HCT116 (cell line): Measurements from ENCODE around the gene NPDC1. TPM values are rescaled to one million over a fixed set of nuclear protein-coding genes. Genes with fewer than 3 reads are reported as not detected.

Experiments used
- ATAC-seq: fragments of 200-7000 bp; cut with Tn5 transposase; 2 replicates; pipeline ENCODE4 v1.9.1; 2020; ENCODE audit warnings: mild to moderate bottlenecking, moderate library complexity
- BruUV-seq: library from RNA; stranded (reverse); fragments of 400-500 nt; replicated peaks from 2 replicates; lab custom pipeline; 2021; lab: Mats Ljungman, UMichigan
- CTCF ChIA-PET: fragments of 300-600 bp; sonication (Branson Sonifier 250); formaldehyde crosslinking; loops from one replicate; lab custom pipeline; 2021; ENCODE audit warnings: antibody characterized with exemption; lab: Charles Lee
- POLR2A ChIA-PET: fragments of 300-600, 350-600 bp; sonication (Branson Sonifier 250); formaldehyde crosslinking; loops from one replicate; lab custom pipeline; 2021; ENCODE audit warnings: antibody characterized with exemption; lab: Charles Lee
- RAD21 ChIA-PET, 2 experiments: fragments of 300-600 bp; sonication (Branson Sonifier 250); formaldehyde crosslinking; loops; one replicate each; lab custom pipeline; 2023; ENCODE audit warnings: low total read pairs in 2 of 2; ENCODE audit not compliant: uncharacterized antibody in 2 of 2, unreplicated experiment in 2 of 2, low non-redundant PET in 1 of 2; lab: Charles Lee
- DNase-seq: peaks from one replicate; pipeline ENCODE4 v3.0.0-alpha.2; 2010; ENCODE audit warnings: low read depth, low spot score
- H2AFZ ChIP-seq: fragments of 200-600 bp; shearing (Covaris generic), sonication (generic); 2 replicates; pipeline ENCODE4 v1.6.1; 2017; ENCODE audit warnings: low read depth, mixed run types, mixed read lengths, antibody characterized with exemption, low read length; ENCODE audit not compliant: poor library complexity, severe bottlenecking
- H3K27ac ChIP-seq: 2 replicates; pipeline ENCODE4 v1.5.1; 2012; ENCODE audit warnings: low read depth, low read length
- H3K27me3 ChIP-seq: fragments of 200-600 bp; sonication (generic); 2 replicates; pipeline ENCODE4 v1.6.1; 2016; ENCODE audit warnings: mixed run types, low read length, mixed read lengths; ENCODE audit not compliant: insufficient read depth
- H3K36me3 ChIP-seq, 2 experiments: fragments of 200-500 bp in 1 of 2; fragments of 200-600 bp in 1 of 2; sonication (Bioruptor generic) in 1 of 2; sonication (generic) in 1 of 2; 2 replicates each; pipeline versions ENCODE4 v1.5.1 to v1.6.1; 2014 to 2016; ENCODE audit warnings: low read length in 2 of 2, inconsistent platforms in 1 of 2, mixed read lengths in 1 of 2, mixed run types in 1 of 2; ENCODE audit not compliant: insufficient read depth in 2 of 2, control insufficient read depth in 1 of 2
- H3K4me1 ChIP-seq, 2 experiments: fragments of 200-600 bp in 1 of 2; sonication (generic) in 1 of 2; 2 replicates each; pipeline versions ENCODE4 v1.5.1 to v1.6.1; 2012 to 2017; ENCODE audit warnings: low read length in 2 of 2, inconsistent platforms in 1 of 2, mild to moderate bottlenecking in 1 of 2, mixed read lengths in 1 of 2, mixed run types in 1 of 2, moderate library complexity in 1 of 2; ENCODE audit not compliant: insufficient read depth in 2 of 2, control insufficient read depth in 1 of 2
- H3K4me2 ChIP-seq: fragments of 200-600 bp; sonication (generic); 2 replicates; pipeline ENCODE4 v1.6.1; 2017; ENCODE audit warnings: mixed run types, low read length, mixed read lengths
- H3K4me3 ChIP-seq, 2 experiments: fragments of 200-600 bp in 1 of 2; sonication (generic) in 1 of 2; replicated peaks in 1 of 2; 2 replicates each; pipeline ENCODE4 v1.5.1; 2011 to 2016; ENCODE audit warnings: low read length in 2 of 2, control low read depth in 1 of 2, low read depth in 1 of 2, mild to moderate bottlenecking in 1 of 2, mixed read lengths in 1 of 2, mixed run types in 1 of 2
- H3K79me2 ChIP-seq: fragments of 200-600 bp; sonication (generic); 2 replicates; pipeline ENCODE4 v1.6.1; 2017; ENCODE audit warnings: mild to moderate bottlenecking, mixed run types, low read length, moderate library complexity, mixed read lengths; ENCODE audit not compliant: insufficient read depth
- H3K9ac ChIP-seq: fragments of 200-600 bp; sonication (generic); 2 replicates; pipeline ENCODE4 v1.6.1; 2016; ENCODE audit warnings: low read length, mixed read lengths
- H3K9me2 ChIP-seq: fragments of 200-600 bp; sonication (generic), shearing (Covaris generic); 2 replicates; pipeline ENCODE4 v1.6.1; 2017; ENCODE audit warnings: mixed run types, mild to moderate bottlenecking, moderate library complexity; ENCODE audit not compliant: insufficient read depth
- H3K9me3 ChIP-seq, 2 experiments: fragments of 200-500 bp in 1 of 2; fragments of 200-600 bp in 1 of 2; sonication (Bioruptor generic) in 1 of 2; sonication (generic) in 1 of 2; 2 replicates each; pipeline ENCODE4 v1.6.1; 2014 to 2017; ENCODE audit warnings: low read length in 2 of 2, mixed read lengths in 2 of 2, inconsistent platforms in 1 of 2, low read depth in 1 of 2, mild to moderate bottlenecking in 1 of 2, mixed run types in 1 of 2, moderate library complexity in 1 of 2; ENCODE audit not compliant: control insufficient read depth in 1 of 2, insufficient read depth in 1 of 2
- H4K20me1 ChIP-seq: fragments of 200-600 bp; sonication (generic), shearing (Covaris generic); 2 replicates; pipeline ENCODE4 v1.6.1; 2017; ENCODE audit warnings: mixed run types, mild to moderate bottlenecking, moderate library complexity; ENCODE audit not compliant: insufficient read depth
- CEBPB ChIP-seq: IDR thresholded peaks from 2 replicates; pipeline ENCODE4 v1.6.1; 2012; ENCODE audit warnings: low read depth
- EGR1 ChIP-seq: IDR thresholded peaks from 2 replicates; pipeline ENCODE4 v1.6.1; 2012; ENCODE audit warnings: low read depth
- EZH2 ChIP-seq: fragments of 200-600 bp; sonication (generic); IDR thresholded peaks from 2 replicates; pipeline ENCODE4 v1.6.1; 2017; ENCODE audit warnings: antibody characterized with exemption, mixed run types
- FOSL1 ChIP-seq: IDR thresholded peaks from 2 replicates; pipeline ENCODE4 v1.6.1; 2012; ENCODE audit warnings: low read depth
- TCF7L2 ChIP-seq: IDR thresholded peaks from 2 replicates; pipeline ENCODE4 v1.7.0; 2011; ENCODE audit warnings: borderline replicate concordance, inconsistent platforms; ENCODE audit not compliant: insufficient read depth, insufficient read length; ENCODE audit errors: extremely low read depth
- ZNF274 ChIP-seq: fragments of 200-500 bp; sonication (Bioruptor generic); IDR thresholded peaks from 2 replicates; pipeline ENCODE4 v1.6.1; 2014; ENCODE audit warnings: mild to moderate bottlenecking, low read depth, low read length, inconsistent platforms
- intact Hi-C: fragments of 100-400 bp; cut with micrococcal nuclease; formaldehyde crosslinking; loops from 2 replicates; pipeline ENCODE4 v1.10.0; 2022
- total RNA-seq: library from RNA; stranded (reverse); gene quantifications from one replicate; pipeline ENCODE4 v1.2.1, GENCODE V29; 2021; ENCODE audit not compliant: unreplicated experiment
- TF ChIP-seq, protein P1 (sequence below): IDR thresholded peaks from 2 replicates; pipeline ENCODE4 v1.6.1; 2012
- TF ChIP-seq, protein P2 (sequence below): IDR thresholded peaks from 2 replicates; pipeline ENCODE4 v1.6.1; 2012
- TF ChIP-seq, protein P3 (sequence below): IDR thresholded peaks from 2 replicates; pipeline ENCODE4 v1.6.1; 2012; ENCODE audit warnings: low read depth
- TF ChIP-seq, protein P4 (sequence below): IDR thresholded peaks from 2 replicates; pipeline ENCODE4 v1.6.1; 2011; ENCODE audit warnings: mild to moderate bottlenecking, low read length, moderate library complexity; ENCODE audit not compliant: insufficient replicate concordance; ENCODE audit errors: extremely low read depth
- TF ChIP-seq, protein P5 (sequence below), 3 experiments: fragments of 200-600 bp in 1 of 3; sonication (generic) in 1 of 3; IDR thresholded peaks in 2 of 3; conservative IDR thresholded peaks in 1 of 3; 2 replicates each; pipeline ENCODE4 v1.5.1; 2012 to 2017; ENCODE audit warnings: low read depth in 2 of 3, low read length in 2 of 3, antibody characterized with exemption in 1 of 3, borderline replicate concordance in 1 of 3, control low read depth in 1 of 3, mild to moderate bottlenecking in 1 of 3, mixed read lengths in 1 of 3, mixed run types in 1 of 3, moderate library complexity in 1 of 3; ENCODE audit not compliant: insufficient read depth in 1 of 3

The NPDC1 gene
- total RNA-seq, 1 experiment from 2014 or later = 98.8 TPM

DNA sequence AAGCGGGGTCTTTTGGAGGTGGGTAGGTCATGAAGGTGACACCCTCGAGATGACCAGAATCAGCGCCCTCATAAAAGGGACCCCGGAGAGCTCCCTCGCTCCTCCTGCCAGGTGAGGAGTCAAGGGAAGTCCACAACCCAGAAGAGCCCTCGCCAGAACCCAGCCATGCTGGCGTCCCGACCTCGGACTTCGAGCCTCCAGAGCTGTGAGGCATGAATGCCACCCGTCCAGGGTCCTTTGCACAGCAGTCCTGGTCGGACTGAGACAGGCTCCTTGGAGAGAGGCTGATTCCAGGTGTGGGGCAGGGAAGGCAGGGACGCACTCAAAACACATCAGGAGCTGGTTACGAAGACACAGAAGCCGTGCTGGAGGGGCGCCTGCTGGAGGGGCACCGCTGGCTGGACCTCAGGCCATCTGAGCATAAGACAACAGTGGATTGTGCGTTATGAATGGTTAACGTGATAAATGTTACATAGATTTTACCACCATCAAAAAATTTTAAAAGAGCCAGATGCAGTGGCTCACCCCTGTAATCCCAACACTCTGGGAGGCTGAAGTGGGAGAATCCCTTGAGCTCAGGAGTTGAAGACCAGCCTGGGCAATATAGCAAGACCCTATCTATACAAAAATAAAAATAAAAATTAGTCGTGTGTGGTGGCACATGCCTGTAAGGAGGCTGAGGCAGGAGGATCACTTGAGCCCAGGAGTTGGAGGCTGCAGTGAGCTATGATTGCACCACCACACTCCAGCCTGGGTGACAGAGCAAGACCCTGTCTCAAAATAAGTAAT is 43.9 kb downstream of the NPDC1 start:
- Histone ChIP-seq H3K79me2 (no peaks in the 10 kb centered on the region), H3K4me1 (peaks cover 27 to 47% of the 10 kb centered on the region in 2 experiments), H3K9me2 (no peaks in the 10 kb centered on the region), H3K27ac (no peak overlapping the region), H4K20me1 (no peaks in the 10 kb centered on the region), H3K9ac (peak overlapping the region; percentile 20; the same call in 1 of the 2 replicates), H3K4me2 (peak overlapping the region; percentile 42), H3K27me3 (no peaks in the 10 kb centered on the region), H3K36me3 (no peaks in the 10 kb centered on the region), H3K4me3 (no peak overlapping the region), H3K9me3 (peaks cover 0 to 4% of the 10 kb centered on the region in 2 experiments; a peak in 1 of 4 replicates), H2AFZ (no peak overlapping the region)
- ChIA-PET RAD21 (no interaction called here), CTCF (interaction anchor here (0.7 to 1.7 kb wide), 4 partner anchors 10 to 160 kb away, joined by 3 to 4 read pairs (median 3); partner anchors contain the start of genes AJM1 and PAXX), POLR2A (interaction anchor here (0.5 to 2.9 kb wide), 3 partner anchors 8 to 221 kb away, joined by 3 to 19 read pairs (median 3); partner anchors contain the start of gene PAXX)
- DNase-seq = no peak
- intact Hi-C loops = no loop called here
- no TSS peak for BruUV-seq
- TF ChIP-seq TCF7L2 = no peak
- TF ChIP-seq, protein P1, sequence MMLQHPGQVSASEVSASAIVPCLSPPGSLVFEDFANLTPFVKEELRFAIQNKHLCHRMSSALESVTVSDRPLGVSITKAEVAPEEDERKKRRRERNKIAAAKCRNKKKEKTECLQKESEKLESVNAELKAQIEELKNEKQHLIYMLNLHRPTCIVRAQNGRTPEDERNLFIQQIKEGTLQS = no peak
- no peak for TF ChIP-seq ZNF274
- TF ChIP-seq EZH2 = no peak
- TF ChIP-seq, protein P2, sequence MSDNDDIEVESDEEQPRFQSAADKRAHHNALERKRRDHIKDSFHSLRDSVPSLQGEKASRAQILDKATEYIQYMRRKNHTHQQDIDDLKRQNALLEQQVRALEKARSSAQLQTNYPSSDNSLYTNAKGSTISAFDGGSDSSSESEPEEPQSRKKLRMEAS = no peak
- TF ChIP-seq EGR1 = no peak
- TF ChIP-seq, protein P3, sequence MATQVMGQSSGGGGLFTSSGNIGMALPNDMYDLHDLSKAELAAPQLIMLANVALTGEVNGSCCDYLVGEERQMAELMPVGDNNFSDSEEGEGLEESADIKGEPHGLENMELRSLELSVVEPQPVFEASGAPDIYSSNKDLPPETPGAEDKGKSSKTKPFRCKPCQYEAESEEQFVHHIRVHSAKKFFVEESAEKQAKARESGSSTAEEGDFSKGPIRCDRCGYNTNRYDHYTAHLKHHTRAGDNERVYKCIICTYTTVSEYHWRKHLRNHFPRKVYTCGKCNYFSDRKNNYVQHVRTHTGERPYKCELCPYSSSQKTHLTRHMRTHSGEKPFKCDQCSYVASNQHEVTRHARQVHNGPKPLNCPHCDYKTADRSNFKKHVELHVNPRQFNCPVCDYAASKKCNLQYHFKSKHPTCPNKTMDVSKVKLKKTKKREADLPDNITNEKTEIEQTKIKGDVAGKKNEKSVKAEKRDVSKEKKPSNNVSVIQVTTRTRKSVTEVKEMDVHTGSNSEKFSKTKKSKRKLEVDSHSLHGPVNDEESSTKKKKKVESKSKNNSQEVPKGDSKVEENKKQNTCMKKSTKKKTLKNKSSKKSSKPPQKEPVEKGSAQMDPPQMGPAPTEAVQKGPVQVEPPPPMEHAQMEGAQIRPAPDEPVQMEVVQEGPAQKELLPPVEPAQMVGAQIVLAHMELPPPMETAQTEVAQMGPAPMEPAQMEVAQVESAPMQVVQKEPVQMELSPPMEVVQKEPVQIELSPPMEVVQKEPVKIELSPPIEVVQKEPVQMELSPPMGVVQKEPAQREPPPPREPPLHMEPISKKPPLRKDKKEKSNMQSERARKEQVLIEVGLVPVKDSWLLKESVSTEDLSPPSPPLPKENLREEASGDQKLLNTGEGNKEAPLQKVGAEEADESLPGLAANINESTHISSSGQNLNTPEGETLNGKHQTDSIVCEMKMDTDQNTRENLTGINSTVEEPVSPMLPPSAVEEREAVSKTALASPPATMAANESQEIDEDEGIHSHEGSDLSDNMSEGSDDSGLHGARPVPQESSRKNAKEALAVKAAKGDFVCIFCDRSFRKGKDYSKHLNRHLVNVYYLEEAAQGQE = no peak
- TF ChIP-seq, protein P4, sequence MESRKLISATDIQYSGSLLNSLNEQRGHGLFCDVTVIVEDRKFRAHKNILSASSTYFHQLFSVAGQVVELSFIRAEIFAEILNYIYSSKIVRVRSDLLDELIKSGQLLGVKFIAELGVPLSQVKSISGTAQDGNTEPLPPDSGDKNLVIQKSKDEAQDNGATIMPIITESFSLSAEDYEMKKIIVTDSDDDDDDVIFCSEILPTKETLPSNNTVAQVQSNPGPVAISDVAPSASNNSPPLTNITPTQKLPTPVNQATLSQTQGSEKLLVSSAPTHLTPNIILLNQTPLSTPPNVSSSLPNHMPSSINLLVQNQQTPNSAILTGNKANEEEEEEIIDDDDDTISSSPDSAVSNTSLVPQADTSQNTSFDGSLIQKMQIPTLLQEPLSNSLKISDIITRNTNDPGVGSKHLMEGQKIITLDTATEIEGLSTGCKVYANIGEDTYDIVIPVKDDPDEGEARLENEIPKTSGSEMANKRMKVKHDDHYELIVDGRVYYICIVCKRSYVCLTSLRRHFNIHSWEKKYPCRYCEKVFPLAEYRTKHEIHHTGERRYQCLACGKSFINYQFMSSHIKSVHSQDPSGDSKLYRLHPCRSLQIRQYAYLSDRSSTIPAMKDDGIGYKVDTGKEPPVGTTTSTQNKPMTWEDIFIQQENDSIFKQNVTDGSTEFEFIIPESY = no peak
- no peak for TF ChIP-seq FOSL1
- no peak for TF ChIP-seq CEBPB
- TF ChIP-seq, protein P5, sequence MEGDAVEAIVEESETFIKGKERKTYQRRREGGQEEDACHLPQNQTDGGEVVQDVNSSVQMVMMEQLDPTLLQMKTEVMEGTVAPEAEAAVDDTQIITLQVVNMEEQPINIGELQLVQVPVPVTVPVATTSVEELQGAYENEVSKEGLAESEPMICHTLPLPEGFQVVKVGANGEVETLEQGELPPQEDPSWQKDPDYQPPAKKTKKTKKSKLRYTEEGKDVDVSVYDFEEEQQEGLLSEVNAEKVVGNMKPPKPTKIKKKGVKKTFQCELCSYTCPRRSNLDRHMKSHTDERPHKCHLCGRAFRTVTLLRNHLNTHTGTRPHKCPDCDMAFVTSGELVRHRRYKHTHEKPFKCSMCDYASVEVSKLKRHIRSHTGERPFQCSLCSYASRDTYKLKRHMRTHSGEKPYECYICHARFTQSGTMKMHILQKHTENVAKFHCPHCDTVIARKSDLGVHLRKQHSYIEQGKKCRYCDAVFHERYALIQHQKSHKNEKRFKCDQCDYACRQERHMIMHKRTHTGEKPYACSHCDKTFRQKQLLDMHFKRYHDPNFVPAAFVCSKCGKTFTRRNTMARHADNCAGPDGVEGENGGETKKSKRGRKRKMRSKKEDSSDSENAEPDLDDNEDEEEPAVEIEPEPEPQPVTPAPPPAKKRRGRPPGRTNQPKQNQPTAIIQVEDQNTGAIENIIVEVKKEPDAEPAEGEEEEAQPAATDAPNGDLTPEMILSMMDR (IDR thresholded peaks at IDR 0.05 in 2 of 3, conservative IDR thresholded peaks at IDR 0.05 in 1 of 3; ENCODE audit: borderline replicate concordance in 1 of 3, insufficient read depth in 1 of 3, low read depth in 2 of 3, low read length in 2 of 3) = no peak
- ATAC-seq = no peak
